Measurements from ENCODE around the gene CNN3. TPM values are rescaled to one million over a fixed set of nuclear protein-coding genes. Genes with fewer than 3 reads are reported as not detected.

Gene CNN3
- total RNA-seq, 1 experiment from 2014 or later, result 183 TPM

DNA sequence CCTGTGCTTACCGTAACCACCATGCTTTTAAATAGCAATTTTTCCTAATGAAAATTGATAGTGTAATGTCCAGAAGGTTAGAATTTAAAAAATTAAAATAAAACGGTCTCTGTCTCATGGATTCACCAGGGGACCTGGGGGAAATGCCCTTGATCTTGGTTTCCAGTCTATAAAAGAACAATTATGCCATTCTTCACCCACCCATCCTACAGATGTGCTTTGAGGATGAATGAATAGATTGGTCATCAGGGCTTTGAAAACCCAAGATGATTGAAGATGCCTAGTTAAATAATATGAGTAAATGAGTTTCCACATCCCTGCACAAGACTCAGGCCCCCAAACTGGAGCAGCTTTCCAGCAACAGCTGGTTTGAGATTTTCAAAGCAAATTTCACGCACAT lies 38.7 kb downstream of the CNN3 start:
- DNase-seq (ENCODE audit: low spot score) (no peak), ATAC-seq (no peak)
- TF ChIP-seq, protein P1, sequence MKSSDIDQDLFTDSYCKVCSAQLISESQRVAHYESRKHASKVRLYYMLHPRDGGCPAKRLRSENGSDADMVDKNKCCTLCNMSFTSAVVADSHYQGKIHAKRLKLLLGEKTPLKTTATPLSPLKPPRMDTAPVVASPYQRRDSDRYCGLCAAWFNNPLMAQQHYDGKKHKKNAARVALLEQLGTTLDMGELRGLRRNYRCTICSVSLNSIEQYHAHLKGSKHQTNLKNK (CRISPR knock-in tag; IDR thresholded peaks at IDR 0.05), result no peak
- TF ChIP-seq SOX15 (CRISPR knock-in tag; IDR thresholded peaks at IDR 0.05), result no peak
- no peak for TF ChIP-seq ZNF219 (CRISPR knock-in tag; IDR thresholded peaks at IDR 0.05; ENCODE audit: borderline replicate concordance)
- no peak for TF ChIP-seq HMGA2 (CRISPR knock-in tag; IDR thresholded peaks at IDR 0.05)
- TF ChIP-seq, protein P2, sequence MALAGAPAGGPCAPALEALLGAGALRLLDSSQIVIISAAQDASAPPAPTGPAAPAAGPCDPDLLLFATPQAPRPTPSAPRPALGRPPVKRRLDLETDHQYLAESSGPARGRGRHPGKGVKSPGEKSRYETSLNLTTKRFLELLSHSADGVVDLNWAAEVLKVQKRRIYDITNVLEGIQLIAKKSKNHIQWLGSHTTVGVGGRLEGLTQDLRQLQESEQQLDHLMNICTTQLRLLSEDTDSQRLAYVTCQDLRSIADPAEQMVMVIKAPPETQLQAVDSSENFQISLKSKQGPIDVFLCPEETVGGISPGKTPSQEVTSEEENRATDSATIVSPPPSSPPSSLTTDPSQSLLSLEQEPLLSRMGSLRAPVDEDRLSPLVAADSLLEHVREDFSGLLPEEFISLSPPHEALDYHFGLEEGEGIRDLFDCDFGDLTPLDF (CRISPR knock-in tag; IDR thresholded peaks at IDR 0.05), result no peak
- TF ChIP-seq, protein P3, sequence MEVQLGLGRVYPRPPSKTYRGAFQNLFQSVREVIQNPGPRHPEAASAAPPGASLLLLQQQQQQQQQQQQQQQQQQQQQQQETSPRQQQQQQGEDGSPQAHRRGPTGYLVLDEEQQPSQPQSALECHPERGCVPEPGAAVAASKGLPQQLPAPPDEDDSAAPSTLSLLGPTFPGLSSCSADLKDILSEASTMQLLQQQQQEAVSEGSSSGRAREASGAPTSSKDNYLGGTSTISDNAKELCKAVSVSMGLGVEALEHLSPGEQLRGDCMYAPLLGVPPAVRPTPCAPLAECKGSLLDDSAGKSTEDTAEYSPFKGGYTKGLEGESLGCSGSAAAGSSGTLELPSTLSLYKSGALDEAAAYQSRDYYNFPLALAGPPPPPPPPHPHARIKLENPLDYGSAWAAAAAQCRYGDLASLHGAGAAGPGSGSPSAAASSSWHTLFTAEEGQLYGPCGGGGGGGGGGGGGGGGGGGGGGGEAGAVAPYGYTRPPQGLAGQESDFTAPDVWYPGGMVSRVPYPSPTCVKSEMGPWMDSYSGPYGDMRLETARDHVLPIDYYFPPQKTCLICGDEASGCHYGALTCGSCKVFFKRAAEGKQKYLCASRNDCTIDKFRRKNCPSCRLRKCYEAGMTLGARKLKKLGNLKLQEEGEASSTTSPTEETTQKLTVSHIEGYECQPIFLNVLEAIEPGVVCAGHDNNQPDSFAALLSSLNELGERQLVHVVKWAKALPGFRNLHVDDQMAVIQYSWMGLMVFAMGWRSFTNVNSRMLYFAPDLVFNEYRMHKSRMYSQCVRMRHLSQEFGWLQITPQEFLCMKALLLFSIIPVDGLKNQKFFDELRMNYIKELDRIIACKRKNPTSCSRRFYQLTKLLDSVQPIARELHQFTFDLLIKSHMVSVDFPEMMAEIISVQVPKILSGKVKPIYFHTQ (CRISPR knock-in tag; IDR thresholded peaks at IDR 0.05), result no peak
- TF ChIP-seq ESRRA (CRISPR knock-in tag; IDR thresholded peaks at IDR 0.05; ENCODE audit: borderline replicate concordance), result no peak
- TF ChIP-seq EMX1 (CRISPR knock-in tag; IDR thresholded peaks at IDR 0.05), result no peak
- no peak for TF ChIP-seq ETV6 (CRISPR knock-in tag; IDR thresholded peaks at IDR 0.05)
- Mint-ChIP-seq H3K4me3 (no peak overlapping the region; the same call in 1 of the 2 replicates), H3K36me3 (peaks cover 3% of the 10 kb centered on the region; the same call in 1 of the 2 replicates), H3K27ac (peak overlapping the region; percentile 78), H3K9me3 (no peaks in the 10 kb centered on the region), H3K4me1 (peaks cover 61% of the 10 kb centered on the region), H3K27me3 (ENCODE audit: low read depth) (no peaks in the 10 kb centered on the region; the same call in 1 of the 2 replicates)
- ChIA-PET POLR2A (interaction anchor here (1.6 kb wide), 1 partner anchor 19 kb away, joined by 4 read pairs; no protein-coding TSS in a partner anchor), CTCF (interaction anchor here (1.5 to 2.8 kb wide), 2 partner anchors 33 to 155 kb away, joined by 5 to 20 read pairs; no protein-coding TSS in a partner anchor)

DNA sequence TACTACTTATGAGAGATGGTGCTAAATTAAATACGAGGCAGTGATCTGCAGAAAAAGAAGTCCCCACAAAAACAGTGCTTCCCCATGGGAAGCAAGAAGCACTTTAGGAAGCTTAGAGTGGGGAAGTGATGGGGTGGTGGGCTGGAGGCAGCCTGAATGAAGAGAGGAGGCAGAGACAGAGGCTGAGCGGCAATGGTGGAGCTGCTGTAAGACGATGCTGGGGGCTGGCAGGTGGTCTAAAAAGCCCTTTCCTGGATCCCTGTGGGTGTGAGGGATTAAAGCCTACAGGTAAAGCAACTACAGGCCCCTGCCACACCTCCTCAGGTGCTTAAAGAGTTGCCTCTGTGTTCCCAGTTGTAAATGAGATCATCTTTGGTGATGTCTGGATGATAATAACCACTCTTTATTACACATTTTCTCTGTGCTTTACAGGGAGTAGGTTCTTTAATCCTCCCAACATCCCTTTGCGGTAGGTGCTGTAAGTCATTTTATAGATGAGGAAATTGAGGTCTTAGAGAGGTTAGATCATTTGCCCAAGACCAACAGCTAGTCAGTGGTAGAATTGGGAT lies 39.2 kb downstream of the CNN3 start:
- peaks cover 3% of the 10 kb centered on the region for H3K27me3 Mint-ChIP-seq (ENCODE audit: low read depth)
- H3K4me3 Mint-ChIP-seq, result peak overlapping the region; percentile 46
- POLR2A ChIA-PET, result interaction anchor here (1.3 to 1.8 kb wide), 3 partner anchors 20 to 40 kb away, joined by 3 to 5 read pairs (median 4); partner anchors contain the start of gene CNN3
- H3K4me1 Mint-ChIP-seq, result peaks cover 66% of the 10 kb centered on the region
- ATAC-seq (peak; percentile 77), DNase-seq (ENCODE audit: low spot score) (peak; percentile 58)
- peaks cover 3% of the 10 kb centered on the region; the same call in 1 of the 2 replicates for H3K36me3 Mint-ChIP-seq
- H3K27ac Mint-ChIP-seq, result peak overlapping the region; percentile 78
- H3K9me3 Mint-ChIP-seq, result no peaks in the 10 kb centered on the region
- CTCF ChIA-PET, result interaction anchor here (1.5 to 2.8 kb wide), 2 partner anchors 33 to 156 kb away, joined by 5 to 20 read pairs; no protein-coding TSS in a partner anchor
- TF ChIP-seq SMAD4 (CRISPR knock-in tag; IDR thresholded peaks at IDR 0.05) (no peak), ETV6 (CRISPR knock-in tag; IDR thresholded peaks at IDR 0.05) (0 out of 2 replicates have a peak, but pooled peaks have one; percentile 35), ZNF416 (CRISPR knock-in tag; IDR thresholded peaks at IDR 0.05) (no peak), ZBTB21 (CRISPR knock-in tag; IDR thresholded peaks at IDR 0.05; ENCODE audit: borderline replicate concordance) (peak; percentile 44; the same call in 1 of the 2 replicates), GTF2I (CRISPR knock-in tag; conservative IDR thresholded peaks at IDR 0.05) (peak; percentile 75; the same call in 1 of the 2 replicates), ZNF671 (CRISPR knock-in tag; IDR thresholded peaks at IDR 0.05) (no peak), TCF7 (CRISPR knock-in tag; IDR thresholded peaks at IDR 0.05; ENCODE audit: low read depth) (no peak), ZNF232 (CRISPR knock-in tag; IDR thresholded peaks at IDR 0.05) (peak; percentile 52; the same call in 1 of the 2 replicates)
- TF ChIP-seq, protein P4, sequence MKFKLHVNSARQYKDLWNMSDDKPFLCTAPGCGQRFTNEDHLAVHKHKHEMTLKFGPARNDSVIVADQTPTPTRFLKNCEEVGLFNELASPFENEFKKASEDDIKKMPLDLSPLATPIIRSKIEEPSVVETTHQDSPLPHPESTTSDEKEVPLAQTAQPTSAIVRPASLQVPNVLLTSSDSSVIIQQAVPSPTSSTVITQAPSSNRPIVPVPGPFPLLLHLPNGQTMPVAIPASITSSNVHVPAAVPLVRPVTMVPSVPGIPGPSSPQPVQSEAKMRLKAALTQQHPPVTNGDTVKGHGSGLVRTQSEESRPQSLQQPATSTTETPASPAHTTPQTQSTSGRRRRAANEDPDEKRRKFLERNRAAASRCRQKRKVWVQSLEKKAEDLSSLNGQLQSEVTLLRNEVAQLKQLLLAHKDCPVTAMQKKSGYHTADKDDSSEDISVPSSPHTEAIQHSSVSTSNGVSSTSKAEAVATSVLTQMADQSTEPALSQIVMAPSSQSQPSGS (CRISPR knock-in tag; IDR thresholded peaks at IDR 0.05; ENCODE audit: borderline replicate concordance, low read depth), result no peak
- TF ChIP-seq, protein P5, sequence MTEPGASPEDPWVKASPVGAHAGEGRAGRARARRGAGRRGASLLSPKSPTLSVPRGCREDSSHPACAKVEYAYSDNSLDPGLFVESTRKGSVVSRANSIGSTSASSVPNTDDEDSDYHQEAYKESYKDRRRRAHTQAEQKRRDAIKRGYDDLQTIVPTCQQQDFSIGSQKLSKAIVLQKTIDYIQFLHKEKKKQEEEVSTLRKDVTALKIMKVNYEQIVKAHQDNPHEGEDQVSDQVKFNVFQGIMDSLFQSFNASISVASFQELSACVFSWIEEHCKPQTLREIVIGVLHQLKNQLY (CRISPR knock-in tag; IDR thresholded peaks at IDR 0.05), result no peak
- TF ChIP-seq, protein P6, sequence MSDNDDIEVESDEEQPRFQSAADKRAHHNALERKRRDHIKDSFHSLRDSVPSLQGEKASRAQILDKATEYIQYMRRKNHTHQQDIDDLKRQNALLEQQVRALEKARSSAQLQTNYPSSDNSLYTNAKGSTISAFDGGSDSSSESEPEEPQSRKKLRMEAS (CRISPR knock-in tag; IDR thresholded peaks at IDR 0.05), result peak; percentile 34; the same call in 1 of the 2 replicates
